WTC11 (cell line): Measurements from ENCODE around the gene BRSK2. TPM values are rescaled to one million over a fixed set of nuclear protein-coding genes. Genes with fewer than 3 reads are reported as not detected.

Source experiments
- ATAC-seq: fragments of 200-7000 bp; cut with Tn5 transposase; 2 replicates; pipeline ENCODE4 v1.10.0; 2021; ENCODE audit warnings: mild to moderate bottlenecking, moderate library complexity
- CTCF ChIA-PET: fragments of 300-600 bp; sonication (Branson Sonifier 250); formaldehyde crosslinking; loops from one replicate; lab custom pipeline; 2021; ENCODE audit warnings: antibody characterized with exemption; lab: Charles Lee
- POLR2A ChIA-PET: fragments of 350-600 bp; sonication (Branson Sonifier 250); formaldehyde crosslinking; loops from one replicate; lab custom pipeline; 2021; ENCODE audit warnings: antibody characterized with exemption; lab: Charles Lee
- DNase-seq: peaks from one replicate; pipeline ENCODE4 v3.0.0; 2021; ENCODE audit warnings: low spot score
- H3K27ac Mint-ChIP-seq: 2 replicates; pipeline ENCODE4 v1.8.0; 2021; ENCODE audit warnings: mixed read lengths
- H3K27me3 Mint-ChIP-seq: 2 replicates; pipeline ENCODE4 v1.8.0; 2021; ENCODE audit warnings: low read depth, mild to moderate bottlenecking, moderate library complexity, mixed read lengths
- H3K36me3 Mint-ChIP-seq: 2 replicates; pipeline ENCODE4 v1.8.0; 2021; ENCODE audit warnings: mixed read lengths
- H3K4me1 Mint-ChIP-seq: 2 replicates; pipeline ENCODE4 v1.8.0; 2022; ENCODE audit warnings: mixed read lengths
- H3K4me3 Mint-ChIP-seq: 2 replicates; pipeline ENCODE4 v1.8.0; 2021; ENCODE audit warnings: mild to moderate bottlenecking, moderate library complexity, mixed read lengths
- H3K9me3 Mint-ChIP-seq: 2 replicates; pipeline ENCODE4 v1.8.0; 2021; ENCODE audit warnings: mixed read lengths
- CBFB ChIP-seq: sonication (generic); formaldehyde crosslinking; IDR thresholded peaks from 2 replicates; pipeline ENCODE4 v1.8.1; 2022; ENCODE audit warnings: mild to moderate bottlenecking, low read depth, missing genetic modification reagents
- CREB1 ChIP-seq: sonication (generic); formaldehyde crosslinking; IDR thresholded peaks from 2 replicates; pipeline ENCODE4 v1.8.0; 2023; ENCODE audit warnings: mild to moderate bottlenecking, missing genetic modification reagents
- CREM ChIP-seq: sonication (generic); formaldehyde crosslinking; IDR thresholded peaks from 2 replicates; pipeline ENCODE4 v1.8.1; 2022; ENCODE audit warnings: mild to moderate bottlenecking, missing genetic modification reagents, moderate library complexity
- E2F4 ChIP-seq: sonication (generic); formaldehyde crosslinking; IDR thresholded peaks from 2 replicates; pipeline ENCODE4 v1.8.1; 2022; ENCODE audit warnings: low read depth, mild to moderate bottlenecking, moderate library complexity, missing genetic modification reagents, borderline replicate concordance
- ERG ChIP-seq: fragments of 250-450 bp; sonication (Bioruptor Pico); IDR thresholded peaks from 2 replicates; pipeline ENCODE4 v1.8.0; 2021; ENCODE audit warnings: mild to moderate bottlenecking
- GABPB1 ChIP-seq: sonication (generic); formaldehyde crosslinking; IDR thresholded peaks from 2 replicates; pipeline ENCODE4 v1.8.1; 2023; ENCODE audit warnings: mild to moderate bottlenecking, missing genetic modification reagents
- IRF1 ChIP-seq: sonication (generic); formaldehyde crosslinking; IDR thresholded peaks from 2 replicates; pipeline ENCODE4 v1.8.0; 2023; ENCODE audit warnings: missing genetic modification reagents
- MAX ChIP-seq: sonication (generic); formaldehyde crosslinking; IDR thresholded peaks from 2 replicates; pipeline ENCODE4 v1.8.0; 2022; ENCODE audit warnings: mild to moderate bottlenecking, missing genetic modification reagents
- NR2C2 ChIP-seq: sonication (generic); formaldehyde crosslinking; IDR thresholded peaks from 2 replicates; pipeline ENCODE4 v1.8.0; 2022; ENCODE audit warnings: mild to moderate bottlenecking, missing genetic modification reagents
- PREB ChIP-seq: sonication (generic); formaldehyde crosslinking; IDR thresholded peaks from 2 replicates; pipeline ENCODE4 v1.8.1; 2022; ENCODE audit warnings: mild to moderate bottlenecking, missing genetic modification reagents, moderate library complexity, borderline replicate concordance
- PRRX2 ChIP-seq: fragments of 250-450 bp; sonication (Bioruptor Pico); IDR thresholded peaks from 2 replicates; pipeline ENCODE4 v1.8.0; 2021; ENCODE audit warnings: mild to moderate bottlenecking
- USF1 ChIP-seq: sonication (generic); formaldehyde crosslinking; IDR thresholded peaks from 2 replicates; pipeline ENCODE4 v1.8.0; 2022; ENCODE audit warnings: mild to moderate bottlenecking, missing genetic modification reagents
- ZBTB21 ChIP-seq: sonication (generic); formaldehyde crosslinking; IDR thresholded peaks from 2 replicates; pipeline ENCODE4 v1.8.1; 2023; ENCODE audit warnings: mild to moderate bottlenecking, missing genetic modification reagents, borderline replicate concordance
- ZMAT4 ChIP-seq: fragments of 250-450 bp; sonication (Bioruptor Pico); IDR thresholded peaks from 2 replicates; pipeline ENCODE4 v1.9.0; 2021; ENCODE audit warnings: mild to moderate bottlenecking
- ZNF121 ChIP-seq: sonication (generic); formaldehyde crosslinking; IDR thresholded peaks from 2 replicates; pipeline ENCODE4 v1.8.0; 2023; ENCODE audit warnings: missing genetic modification reagents
- ZNF281 ChIP-seq: sonication (generic); formaldehyde crosslinking; IDR thresholded peaks from 2 replicates; pipeline ENCODE4 v1.8.0; 2023; ENCODE audit warnings: mild to moderate bottlenecking, missing genetic modification reagents
- ZNF423 ChIP-seq: fragments of 250-450 bp; sonication (Bioruptor Pico); IDR thresholded peaks from 2 replicates; pipeline ENCODE4 v2.1.2; 2022; ENCODE audit warnings: mild to moderate bottlenecking, moderate library complexity
- ZNF671 ChIP-seq: fragments of 250-450 bp; sonication (Bioruptor Pico); IDR thresholded peaks from 2 replicates; pipeline ENCODE4 v1.8.0; 2021; ENCODE audit warnings: mild to moderate bottlenecking
- total RNA-seq: library from RNA; stranded (reverse); gene quantifications from 3 replicates; pipeline ENCODE4 v1.2.3, GENCODE V29; 2021

The BRSK2 gene
- total RNA-seq, 1 experiment from 2014 or later, result 34.5 TPM

GRCh38 chr11:1445741-1446445 is 56.2 kb downstream of the BRSK2 start:
- no peak overlapping the region for H3K27ac Mint-ChIP-seq
- no peak for DNase-seq

More at GRCh38 chr11:1445741-1446445, 56.2 kb downstream of the BRSK2 start:
- ChIA-PET POLR2A (interaction anchor here (0.6 kb wide), 1 partner anchor 764 kb away, joined by 3 read pairs; no protein-coding TSS in a partner anchor), CTCF (interaction anchor here (0.8 to 1.3 kb wide), 2 partner anchors 10 to 431 kb away, joined by 3 to 5 read pairs; no protein-coding TSS in a partner anchor)
- Mint-ChIP-seq H3K4me1 (no peaks in the 10 kb centered on the region), H3K9me3 (no peaks in the 10 kb centered on the region), H3K4me3 (no peak overlapping the region), H3K36me3 (peaks cover 2% of the 10 kb centered on the region; the same call in 1 of the 2 replicates), H3K27me3 (no peaks in the 10 kb centered on the region)
- TF ChIP-seq NR2C2 (no peak), ZNF281 (no peak), GABPB1 (CRISPR knock-in tag) (no peak), PREB (CRISPR knock-in tag) (no peak), ZNF121 (CRISPR knock-in tag) (no peak), USF1 (CRISPR knock-in tag) (no peak), PRRX2 (no peak), MAX (CRISPR knock-in tag) (no peak), ZMAT4 (CRISPR knock-in tag) (no peak), ERG (no peak), CREB1 (CRISPR knock-in tag) (no peak), CBFB (CRISPR knock-in tag) (no peak), ZBTB21 (CRISPR knock-in tag) (no peak), IRF1 (no peak), CREM (CRISPR knock-in tag) (no peak), ZNF423 (CRISPR knock-in tag) (no peak), E2F4 (CRISPR knock-in tag) (no peak), ZNF671 (CRISPR knock-in tag) (no peak)
- ATAC-seq, result no peak
